ENCODE data around the gene SHF. TPM values are rescaled to one million over a fixed set of nuclear protein-coding genes. Genes with fewer than 3 reads are reported as not detected.

The SHF gene
- total and polyA plus RNA-seq, 2 of the 8 experiments (the other 6 are each of a cell fraction or from before 2014, with no cell fraction given), result 13.1 to 26.7 TPM

DNA sequence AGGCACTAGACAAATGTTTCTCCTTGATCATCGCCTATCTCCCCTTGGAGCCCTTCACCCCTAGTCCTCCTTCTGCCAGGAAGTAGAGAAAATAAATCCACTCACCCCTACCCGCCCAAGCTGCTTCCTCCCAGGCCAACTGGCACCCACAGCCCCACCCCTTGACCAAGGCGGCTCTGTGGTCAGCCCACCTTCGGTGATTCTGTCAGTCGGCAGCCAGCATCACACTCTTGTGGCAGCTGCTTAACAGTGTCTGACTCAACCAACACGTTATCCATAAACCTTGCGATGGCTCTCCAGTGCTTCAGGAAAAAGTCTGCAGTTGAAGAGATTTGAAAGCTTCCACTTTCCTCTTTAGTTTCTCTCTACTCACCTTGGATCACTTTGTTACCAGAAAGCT is 7.6 kb downstream of the SHF start:
- Histone ChIP-seq H3K9ac (replicated peaks in 1 of 4; ENCODE audit: extremely low read depth in 1 of 4, low read depth in 3 of 4, low read length in 3 of 4) (no peak overlapping the region), H3K14ac (ENCODE audit: insufficient read length) (no peak overlapping the region), H2BK15ac (ENCODE audit: low read length) (no peak overlapping the region), H3K4me2 (ENCODE audit: insufficient read depth in 1 of 2, low read depth in 2 of 2, low read length in 2 of 2) (no peak overlapping the region), H3K4me3 (ENCODE audit: extremely low read depth in 1 of 4, insufficient read depth in 2 of 4, low read depth in 3 of 4, low read length in 4 of 4) (no peak overlapping the region), H2BK5ac (ENCODE audit: low read depth, low read length) (no peak overlapping the region), H3K23ac (ENCODE audit: insufficient read length) (no peak overlapping the region), H4K8ac (ENCODE audit: extremely low read depth, insufficient read depth, low read length) (no peak overlapping the region), H2BK12ac (ENCODE audit: low read depth, low read length) (no peak overlapping the region), H4K20me1 (replicated peaks in 1 of 2; ENCODE audit: control insufficient read depth in 1 of 2, insufficient read depth in 2 of 2, low read length in 2 of 2) (peaks cover 12 to 33% of the 10 kb centered on the region in 2 experiments), H3K36me3 (ENCODE audit: control insufficient read depth in 2 of 4, insufficient read depth in 4 of 4, low read length in 3 of 4) (peaks cover 0 to 5% (median 0%) of the 10 kb centered on the region in 4 experiments; a peak in 3 of 8 replicates), H2BK120ac (replicated peaks; ENCODE audit: low read depth, low read length) (no peak overlapping the region), H3K27me3 (replicated peaks in 1 of 4; ENCODE audit: control insufficient read depth in 3 of 4, extremely low read depth in 1 of 4, insufficient read depth in 3 of 4, low read length in 3 of 4) (no peaks in the 10 kb centered on the region), H4K91ac (replicated peaks; ENCODE audit: insufficient read length, low read length) (no peak overlapping the region), H3K23me2 (ENCODE audit: low read depth, low read length) (no peaks in the 10 kb centered on the region; the same call in 1 of the 2 replicates), H2BK20ac (ENCODE audit: low read length) (no peak overlapping the region), H3K9me3 (ENCODE audit: insufficient read depth in 2 of 2, low read depth in 1 of 2, low read length in 1 of 2) (no peaks in the 10 kb centered on the region), H3K56ac (replicated peaks; ENCODE audit: insufficient read length, low read depth, low read length) (no peak overlapping the region), H3K79me1 (ENCODE audit: low read depth, low read length) (peaks cover 13% of the 10 kb centered on the region), H3K4me1 (replicated peaks in 1 of 4; ENCODE audit: control insufficient read depth in 3 of 4, insufficient read depth in 4 of 4, low read length in 3 of 4) (peaks cover 5 to 24% (median 16%) of the 10 kb centered on the region in 4 experiments), H2AK5ac (ENCODE audit: low read depth, low read length) (no peak overlapping the region), H3K79me2 (ENCODE audit: control insufficient read depth in 1 of 2, insufficient read depth in 2 of 2, low read length in 2 of 2) (peaks cover 8 to 41% of the 10 kb centered on the region in 2 experiments; a peak in 3 of 4 replicates), H3K18ac (ENCODE audit: extremely low read depth, low read length) (no peak overlapping the region), H4K5ac (ENCODE audit: insufficient read length, low read depth, low read length) (no peak overlapping the region), H3K4ac (replicated peaks; ENCODE audit: insufficient read length, low read depth, low read length) (no peak overlapping the region), H3K27ac (ENCODE audit: low read depth, low read length) (no peak overlapping the region), H2AFZ (ENCODE audit: low read length) (no peak overlapping the region)
- POLR2A ChIA-PET (ENCODE audit: partially characterized antibody), result interaction anchor here (0.8 to 5.4 kb wide), 6 partner anchors 8 to 20 kb away, joined by 3 to 50 read pairs (median 4); partner anchors contain the start of gene SHF
- DNase-seq (ENCODE audit: low read depth in 1 of 2, low spot score in 2 of 2) (no peak), FAIRE-seq (no peak)
- WGBS, 2 experiments (ENCODE audit: extremely low coverage in 1 of 2, insufficient coverage in 1 of 2, insufficient read length in 1 of 2, insufficient replicate concordance in 2 of 2, low coverage in 1 of 2, low lambda C conversion rate in 2 of 2, missing lambda C conversion rate in 1 of 2), result 91% methylated on average over 7 of the region's 7 CpGs; no CpG with 5 or more reads in 1 of the 2 experiments
- CTCF ChIA-PET (ENCODE audit: partially characterized antibody), result interaction anchor here (0.7 to 41.8 kb wide), 8 partner anchors 6 to 277 kb away, joined by 3 to 1117 read pairs (median 4); partner anchors contain the start of gene SHF
- TF ChIP-seq CBX5 (IDR thresholded peaks at IDR 0.05; ENCODE audit: low read depth, low read length) (no peak), NRF1 (IDR thresholded peaks at IDR 0.05; ENCODE audit: low read depth, low read length) (no peak), MAFK (IDR thresholded peaks at IDR 0.05; ENCODE audit: low read depth, low read length) (no peak), GTF2F1 (IDR thresholded peaks at IDR 0.05; ENCODE audit: borderline replicate concordance, low read depth, low read length) (no peak), SUZ12 (IDR thresholded peaks at IDR 0.05; ENCODE audit: low read length) (no peak)
